Hepatocyte (in vitro differentiated cells): Measurements from ENCODE around the gene TTC7B.

ENCODE experiments used
- CTCF ChIP-seq: fragments of 200-600 bp; sonication (generic); IDR thresholded peaks from 2 replicates; pipeline ENCODE4 v1.5.1; 2016; ENCODE audit warnings: antibody characterized with exemption, mild to moderate bottlenecking; ENCODE audit not compliant: poor library complexity
- EZH2 ChIP-seq: fragments of 200-600 bp; sonication (generic); IDR thresholded peaks from 2 replicates; pipeline ENCODE4 v1.6.1; 2016; ENCODE audit warnings: antibody characterized with exemption, mild to moderate bottlenecking, borderline replicate concordance
- EZH2phosphoT487 ChIP-seq: fragments of 200-600 bp; sonication (generic); IDR thresholded peaks from one replicate; pipeline ENCODE4 v1.6.1; 2018; ENCODE audit warnings: antibody characterized with exemption, mild to moderate bottlenecking, low read depth, moderate library complexity; ENCODE audit not compliant: unreplicated experiment, severe bottlenecking

- no peak for TF ChIP-seq EZH2
- TF ChIP-seq CTCF, result no peak
- TF ChIP-seq EZH2phosphoT487, result no peak
These were observed 100.2 kb downstream of the TTC7B start for GRCh38 chr14:90715993-90716392.
